Measurements from ENCODE around the gene MYO10.
A peak's percentile ranks its signal among the peaks of the same experiment; 100 is the strongest.

MYO10 gene

DNA sequence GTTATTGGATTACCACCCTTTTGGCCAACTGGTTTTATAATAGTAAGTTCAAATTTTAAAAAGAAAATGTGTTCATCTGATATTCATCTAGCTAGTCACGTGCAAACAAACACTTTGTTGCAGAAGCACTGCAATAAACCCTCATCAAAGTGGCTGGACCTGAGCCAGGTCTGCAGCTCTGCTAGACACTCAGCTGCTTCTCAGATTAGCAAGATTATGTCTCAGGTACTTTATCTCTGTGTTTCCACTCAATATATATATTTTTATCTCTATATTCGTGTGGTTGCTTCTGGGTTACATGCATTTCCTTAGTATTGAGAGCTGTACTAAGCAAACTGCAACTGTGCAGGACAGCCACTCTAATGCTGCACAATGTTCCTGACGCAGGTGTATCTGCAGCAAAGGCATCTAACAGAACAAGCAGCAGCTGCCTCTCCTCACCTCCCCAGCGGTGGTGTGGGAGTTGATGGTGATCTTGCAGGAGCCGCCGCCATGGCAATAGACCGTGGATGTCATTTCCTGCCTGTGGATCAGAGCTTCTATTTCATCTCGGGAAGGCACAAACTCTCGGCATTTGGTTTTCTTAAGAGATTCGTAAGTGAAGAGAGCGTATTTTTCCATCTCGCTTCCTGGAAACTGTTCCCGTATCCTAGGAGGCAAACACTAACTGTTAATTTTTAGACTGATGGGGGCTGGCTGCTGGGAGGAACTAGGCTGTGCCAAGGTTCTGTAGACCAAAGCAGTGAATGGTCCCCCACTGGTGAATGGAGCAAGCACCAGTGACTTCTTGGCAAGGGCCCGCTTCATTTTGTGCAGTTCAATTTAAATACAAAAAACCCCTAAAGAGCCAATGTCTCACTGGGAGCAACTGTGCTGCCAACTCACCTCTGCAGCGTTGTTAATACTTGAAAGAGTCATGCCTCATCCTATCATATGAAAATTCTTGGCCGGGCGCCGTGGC is 262.6 kb downstream of the MYO10 start:
- Mint-ChIP-seq H3K4me1 (peaks cover 43% of the 10 kb centered on the region), H3K27ac (peak overlapping the region; percentile 73), H3K27me3 (ENCODE audit: low read depth, poor library complexity) (no peaks in the 10 kb centered on the region), H3K4me3 (peak overlapping the region; percentile 60), H3K9me3 (no peaks in the 10 kb centered on the region), H3K36me3 (ENCODE audit: low read depth) (peaks cover 74% of the 10 kb centered on the region)
- DNase-seq, result no peak
- TF ChIP-seq, protein P1, sequence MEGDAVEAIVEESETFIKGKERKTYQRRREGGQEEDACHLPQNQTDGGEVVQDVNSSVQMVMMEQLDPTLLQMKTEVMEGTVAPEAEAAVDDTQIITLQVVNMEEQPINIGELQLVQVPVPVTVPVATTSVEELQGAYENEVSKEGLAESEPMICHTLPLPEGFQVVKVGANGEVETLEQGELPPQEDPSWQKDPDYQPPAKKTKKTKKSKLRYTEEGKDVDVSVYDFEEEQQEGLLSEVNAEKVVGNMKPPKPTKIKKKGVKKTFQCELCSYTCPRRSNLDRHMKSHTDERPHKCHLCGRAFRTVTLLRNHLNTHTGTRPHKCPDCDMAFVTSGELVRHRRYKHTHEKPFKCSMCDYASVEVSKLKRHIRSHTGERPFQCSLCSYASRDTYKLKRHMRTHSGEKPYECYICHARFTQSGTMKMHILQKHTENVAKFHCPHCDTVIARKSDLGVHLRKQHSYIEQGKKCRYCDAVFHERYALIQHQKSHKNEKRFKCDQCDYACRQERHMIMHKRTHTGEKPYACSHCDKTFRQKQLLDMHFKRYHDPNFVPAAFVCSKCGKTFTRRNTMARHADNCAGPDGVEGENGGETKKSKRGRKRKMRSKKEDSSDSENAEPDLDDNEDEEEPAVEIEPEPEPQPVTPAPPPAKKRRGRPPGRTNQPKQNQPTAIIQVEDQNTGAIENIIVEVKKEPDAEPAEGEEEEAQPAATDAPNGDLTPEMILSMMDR (IDR thresholded peaks at IDR 0.05), result no peak

- Mint-ChIP-seq H3K27ac (peak overlapping the region; percentile 54), H3K9me3 (no peaks in the 10 kb centered on the region), H3K4me1 (peaks cover 48% of the 10 kb centered on the region), H3K4me3 (no peak overlapping the region), H3K36me3 (ENCODE audit: low read depth) (peaks cover 84% of the 10 kb centered on the region), H3K27me3 (ENCODE audit: low read depth, poor library complexity) (peaks cover 3% of the 10 kb centered on the region)
- DNase-seq, result no peak
- TF ChIP-seq, protein P1 (IDR thresholded peaks at IDR 0.05), result no peak
Observed at GRCh38 chr5:16671208-16671607, 264.9 kb downstream of the MYO10 start.

- Mint-ChIP-seq H3K27ac (no peak overlapping the region), H3K27me3 (ENCODE audit: low read depth, poor library complexity) (peaks cover 3% of the 10 kb centered on the region), H3K9me3 (no peaks in the 10 kb centered on the region), H3K4me1 (peaks cover 42% of the 10 kb centered on the region), H3K4me3 (no peak overlapping the region), H3K36me3 (ENCODE audit: low read depth) (peaks cover 83% of the 10 kb centered on the region)
- no peak for DNase-seq
- TF ChIP-seq, protein P1 (IDR thresholded peaks at IDR 0.05), result no peak
Observed at GRCh38 chr5:16669776-16670175, 266.3 kb downstream of the MYO10 start.

DNA sequence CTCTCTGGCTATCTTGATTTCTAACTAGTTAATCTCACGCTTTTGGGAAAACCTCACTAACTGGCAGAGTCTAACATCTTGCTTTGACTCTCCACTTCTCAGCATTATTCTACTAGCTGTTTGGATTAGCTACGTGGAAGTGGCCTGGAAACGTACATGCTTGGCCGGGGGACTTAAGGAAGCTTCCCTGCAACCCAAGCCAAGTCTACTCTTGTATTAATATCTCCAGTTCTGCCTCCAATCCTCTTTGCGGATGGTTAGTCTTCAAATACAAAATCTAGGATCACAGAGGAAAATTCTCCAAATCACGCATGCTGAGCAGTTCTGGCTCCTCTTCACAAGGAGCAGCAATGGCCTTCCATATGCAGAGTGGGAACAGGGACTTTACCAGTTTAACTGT is 267.5 kb downstream of the MYO10 start:
- Mint-ChIP-seq H3K27me3 (ENCODE audit: low read depth, poor library complexity) (peaks cover 3% of the 10 kb centered on the region), H3K27ac (no peak overlapping the region), H3K9me3 (no peaks in the 10 kb centered on the region), H3K36me3 (ENCODE audit: low read depth) (peaks cover 85% of the 10 kb centered on the region), H3K4me3 (no peak overlapping the region), H3K4me1 (peaks cover 38% of the 10 kb centered on the region)
- no peak for DNase-seq
- TF ChIP-seq, protein P1 (IDR thresholded peaks at IDR 0.05), result no peak

- DNase-seq, result no peak
- Mint-ChIP-seq H3K4me3 (no peak overlapping the region), H3K36me3 (ENCODE audit: low read depth) (peaks cover 83% of the 10 kb centered on the region), H3K4me1 (peaks cover 34% of the 10 kb centered on the region), H3K27me3 (ENCODE audit: low read depth, poor library complexity) (peaks cover 3% of the 10 kb centered on the region), H3K9me3 (no peaks in the 10 kb centered on the region), H3K27ac (peak overlapping the region; percentile 23)
- TF ChIP-seq, protein P1 (IDR thresholded peaks at IDR 0.05), result no peak
Observed at GRCh38 chr5:16668194-16668593, 267.9 kb downstream of the MYO10 start.
